DND-41 (cell line): Measurements from ENCODE around the gene TP53I11.

ENCODE experiments used
- ATAC-seq: fragments of 200-7000 bp; cut with Tn5 transposase; 3 replicates; pipeline ENCODE4 v1.9.1; 2021; ENCODE audit warnings: low read depth; ENCODE audit not compliant: insufficient read depth
- DNase-seq: peaks from one replicate; pipeline ENCODE4 v3.0.0-alpha.2; 2020
- H2AFZ ChIP-seq: 2 replicates; pipeline ENCODE4 v1.6.0; 2012; ENCODE audit warnings: low read depth, low read length
- H3K27ac ChIP-seq: 2 replicates; pipeline ENCODE4 v1.5.1; 2012; ENCODE audit warnings: low read length, inconsistent platforms
- H3K27me3 ChIP-seq: fragments of 200-600 bp; sonication (generic); 2 replicates; pipeline ENCODE4 v1.6.0; 2012; ENCODE audit warnings: low read length, mild to moderate bottlenecking, inconsistent platforms; ENCODE audit not compliant: insufficient read depth, poor library complexity
- H3K36me3 ChIP-seq: 2 replicates; pipeline ENCODE4 v1.5.1; 2012; ENCODE audit warnings: low read length, inconsistent platforms; ENCODE audit not compliant: insufficient read depth
- H3K4me1 ChIP-seq: 2 replicates; pipeline ENCODE4 v1.5.1; 2012; ENCODE audit warnings: mild to moderate bottlenecking, low read length; ENCODE audit not compliant: insufficient read depth
- H3K4me2 ChIP-seq: 2 replicates; pipeline ENCODE4 v1.6.0; 2012; ENCODE audit warnings: mild to moderate bottlenecking, moderate library complexity, low read length, inconsistent platforms; ENCODE audit not compliant: insufficient read depth
- H3K4me3 ChIP-seq, 2 experiments: fragments of 200-600 bp in 1 of 2; shearing (Covaris generic) in 1 of 2; 2 replicates each; pipeline ENCODE4 v1.5.1; 2012 to 2016; ENCODE audit warnings: inconsistent platforms in 2 of 2, low read length in 2 of 2, mild to moderate bottlenecking in 2 of 2, low read depth in 1 of 2, moderate library complexity in 1 of 2
- H3K79me2 ChIP-seq: 2 replicates; pipeline ENCODE4 v1.6.0; 2012; ENCODE audit warnings: low read length, inconsistent platforms; ENCODE audit not compliant: insufficient read depth
- H3K9ac ChIP-seq: 2 replicates; pipeline ENCODE4 v1.6.0; 2012; ENCODE audit warnings: low read depth, mild to moderate bottlenecking, inconsistent platforms, low read length, moderate library complexity
- H3K9me3 ChIP-seq: 2 replicates; pipeline ENCODE4 v1.5.1; 2012; ENCODE audit warnings: low read length, moderate library complexity, mild to moderate bottlenecking, inconsistent platforms; ENCODE audit not compliant: insufficient read depth, severe bottlenecking
- H4K20me1 ChIP-seq: 2 replicates; pipeline ENCODE4 v1.6.0; 2012; ENCODE audit warnings: low read length; ENCODE audit not compliant: insufficient read depth
- CTCF ChIP-seq: IDR thresholded peaks from 2 replicates; pipeline ENCODE4 v1.5.1; 2012; ENCODE audit warnings: borderline replicate concordance, low read length, moderate library complexity, mild to moderate bottlenecking; ENCODE audit not compliant: poor library complexity, severe bottlenecking; ENCODE audit errors: extremely low read depth
- EZH2 ChIP-seq: IDR thresholded peaks from 3 replicates; pipeline ENCODE4 v1.6.1; 2012; ENCODE audit warnings: borderline replicate concordance, low read depth, mild to moderate bottlenecking, moderate library complexity, low read length, inconsistent platforms; ENCODE audit not compliant: severe bottlenecking

TP53I11 gene

GRCh38 chr11:44947114-44947513, 3.6 kb downstream of the TP53I11 start:
- Histone ChIP-seq H3K4me2 (no peak overlapping the region), H3K4me3 (no peak overlapping the region), H3K27ac (no peak overlapping the region), H2AFZ (no peak overlapping the region), H3K79me2 (no peaks in the 10 kb centered on the region), H3K36me3 (no peaks in the 10 kb centered on the region), H3K9me3 (no peaks in the 10 kb centered on the region), H3K9ac (no peak overlapping the region), H3K4me1 (no peaks in the 10 kb centered on the region), H4K20me1 (peaks cover 13% of the 10 kb centered on the region; the same call in 1 of the 2 replicates), H3K27me3 (no peaks in the 10 kb centered on the region)
- ATAC-seq, result no peak
- no peak for DNase-seq
- TF ChIP-seq EZH2 (no peak), CTCF (no peak)

GRCh38 chr11:44946263-44946662, 4.4 kb downstream of the TP53I11 start:
- no peak overlapping the region for H3K27ac ChIP-seq
- DNase-seq (no peak), ATAC-seq (no peak)
- H3K4me2 ChIP-seq, result no peak overlapping the region
- no peaks in the 10 kb centered on the region for H3K9me3 ChIP-seq
- H3K79me2 ChIP-seq, result no peaks in the 10 kb centered on the region
- H4K20me1 ChIP-seq, result peaks cover 14% of the 10 kb centered on the region; the same call in 1 of the 2 replicates
- H2AFZ ChIP-seq, result no peak overlapping the region
- H3K4me1 ChIP-seq, result no peaks in the 10 kb centered on the region
- TF ChIP-seq CTCF (no peak), EZH2 (no peak)
- H3K27me3 ChIP-seq, result no peaks in the 10 kb centered on the region
- H3K9ac ChIP-seq, result no peak overlapping the region
- H3K36me3 ChIP-seq, result no peaks in the 10 kb centered on the region
- H3K4me3 ChIP-seq, result no peak overlapping the region

GRCh38 chr11:44945666-44946065, 5.0 kb downstream of the TP53I11 start:
- Histone ChIP-seq H3K79me2 (no peaks in the 10 kb centered on the region), H3K27ac (no peak overlapping the region), H3K4me1 (no peaks in the 10 kb centered on the region), H3K36me3 (no peaks in the 10 kb centered on the region), H4K20me1 (peaks cover 14% of the 10 kb centered on the region; the same call in 1 of the 2 replicates), H3K27me3 (no peaks in the 10 kb centered on the region), H2AFZ (no peak overlapping the region), H3K9ac (no peak overlapping the region), H3K4me2 (no peak overlapping the region), H3K9me3 (no peaks in the 10 kb centered on the region), H3K4me3 (no peak overlapping the region)
- no peak for TF ChIP-seq CTCF
- no peak for TF ChIP-seq EZH2
- DNase-seq (no peak), ATAC-seq (no peak)

GRCh38 chr11:44944853-44945235, 5.8 kb downstream of the TP53I11 start:
- H3K9ac ChIP-seq, result no peak overlapping the region
- DNase-seq (no peak), ATAC-seq (no peak)
- no peaks in the 10 kb centered on the region for H3K9me3 ChIP-seq
- H3K4me1 ChIP-seq, result no peaks in the 10 kb centered on the region
- H3K4me2 ChIP-seq, result no peak overlapping the region
- no peak overlapping the region for H2AFZ ChIP-seq
- no peak overlapping the region for H3K27ac ChIP-seq
- peaks cover 14% of the 10 kb centered on the region; the same call in 1 of the 2 replicates for H4K20me1 ChIP-seq
- no peaks in the 10 kb centered on the region for H3K36me3 ChIP-seq
- H3K27me3 ChIP-seq, result no peaks in the 10 kb centered on the region
- H3K4me3 ChIP-seq, result no peak overlapping the region
- no peak for TF ChIP-seq CTCF
- no peak for TF ChIP-seq EZH2
- H3K79me2 ChIP-seq, result no peaks in the 10 kb centered on the region
